Heart right ventricle (tissue), 16 donors: ENCODE results near the gene PPFIA1. TPM values are rescaled to one million over a fixed set of nuclear protein-coding genes. Genes with fewer than 3 reads are reported as not detected.

Source experiments
- ATAC-seq, 8 donors: fragments of 200-7000 bp; cut with Tn5 transposase; one replicate each; pipeline ENCODE4 v1.9.1; 2020; ENCODE audit warnings: mild to moderate bottlenecking in 8 of 8, moderate library complexity in 8 of 8, moderate number of reproducible peaks in 1 of 8
- DNase-seq, 2 donors: peaks; one replicate each; pipeline ENCODE4 v3.0.0-alpha.2; 2020
- H3K27ac ChIP-seq, 10 donors: fragments of 200-600 bp; sonication (generic) in 2 of 10; one replicate each; pipeline versions ENCODE4 v1.5.0 to v1.8.0; 2020 to 2022; ENCODE audit warnings: mild to moderate bottlenecking in 3 of 10
- H3K27me3 ChIP-seq, 7 donors: fragments of 200-600 bp; one replicate each; pipeline ENCODE4 v1.8.0; 2021 to 2022; ENCODE audit warnings: mild to moderate bottlenecking in 2 of 7
- H3K36me3 ChIP-seq, 9 donors: fragments of 200-600 bp; sonication (generic) in 1 of 9; one replicate each; pipeline versions ENCODE4 v1.5.0 to v1.8.0; 2020 to 2022; ENCODE audit warnings: mild to moderate bottlenecking in 2 of 9
- H3K4me1 ChIP-seq, 9 donors: fragments of 200-600 bp; sonication (generic) in 1 of 9; one replicate each; pipeline versions ENCODE4 v1.5.0 to v1.8.0; 2020 to 2022; ENCODE audit warnings: mild to moderate bottlenecking in 4 of 9
- H3K4me3 ChIP-seq, 10 donors: fragments of 200-600 bp; sonication (generic) in 2 of 10; one replicate each; pipeline versions ENCODE4 v1.5.0 to v1.8.0; 2020 to 2022; ENCODE audit warnings: mild to moderate bottlenecking in 7 of 10, moderate library complexity in 2 of 10
- H3K9me3 ChIP-seq, 11 donors: fragments of 200-600 bp in 10 of 11; sonication (generic) in 2 of 11; one replicate each; pipeline versions ENCODE4 v1.5.0 to v1.8.0; 2013 to 2022; ENCODE audit warnings: mild to moderate bottlenecking in 2 of 11, control low read depth in 1 of 11, moderate library complexity in 1 of 11
- WGBS, 2 donors: extraction: QIAGEN DNeasy Blood & Tissue Kit; methylation state at CpG; one replicate each; pipeline ENCODE4 v1.1.7; 2013; ENCODE audit warnings: inconsistent platforms in 1 of 2; 5-methylcytosine and 5-hydroxymethylcytosine counted together
- intact Hi-C, 10 donors: fragments of 100-400 bp; cut with DNase I; formaldehyde crosslinking; loops; one replicate each; pipeline versions ENCODE4 v1.11.1 to v1.14.2; 2022
- polyA plus RNA-seq, 2 donors: library from polyadenylated mRNA; stranded (reverse); fragments of 200-250 nt; gene quantifications; one replicate each; pipeline ENCODE4 v1.2.3, GENCODE V29; 2013
- total RNA-seq, 10 donors: library from RNA; stranded (reverse); fragmentation: NEBNext Ultra II Directional in 3 of 10; extraction: Animal tissue kit (Norgen Biotek cat#: 25700) in 3 of 10; gene quantifications; one replicate each; pipeline versions ENCODE4 v1.2.1 to v1.2.4, GENCODE V29; 2021 to 2023
- TF ChIP-seq, protein P1 (sequence below), 9 donors: fragments of 200-600 bp; sonication (generic) in 2 of 9; IDR thresholded peaks; one replicate each; pipeline versions ENCODE4 v1.5.0 to v1.8.0; 2021 to 2022; ENCODE audit warnings: antibody characterized with exemption in 9 of 9, mild to moderate bottlenecking in 5 of 9, moderate library complexity in 1 of 9
- donor health status: Arrhythmogenic right ventricular cardiomyopathy.
- donor health status: ischemic (EF 13 %, LVEDD 7.1; RV severe dilation, severe dysfunction).
- donor health status: healthy with polysubstance abuse.
- donor health status: DM: no; HTN: yes; CAD: no.
- donor health status: DM: no; HTN: no; CAD: no.
- donor health status: ischemic (EF 25% LVEDD 6.9; RV normal size, moderate dysfunction).
- donor health status: ischemic (EF 25% LVEDD 5.7; RV mildly dilated, moderate dysfunction).
- donor health status: healthy.
- donor health status: DM: yes; HTN: yes; CAD: no.
- donor health status: Ischemic cardiomyopathy.
- donor health status: ischemic (EF 35%, LVEDD 5.7; RV mildly dilated, moderate dysfunction).
- donor health status: nonischemic (EF 11% LVEDD 7.7; RV severe dilation, severe dysfunction).
- donor health status: DM: yes; HTN: yes; CAD: no.
- donor health status: PGD.
- donor health status: ischemic (EF 29% LVEDD 5.4; RV normal size, mild dysfunction).
- donor health status: nonischemic (EF 23%, LVEDD 6.1; RV moderate dilation, normal function).

Gene PPFIA1
- total and polyA plus RNA-seq, 12 donors = 14.0 to 57.2 (median 39.0) TPM

DNA sequence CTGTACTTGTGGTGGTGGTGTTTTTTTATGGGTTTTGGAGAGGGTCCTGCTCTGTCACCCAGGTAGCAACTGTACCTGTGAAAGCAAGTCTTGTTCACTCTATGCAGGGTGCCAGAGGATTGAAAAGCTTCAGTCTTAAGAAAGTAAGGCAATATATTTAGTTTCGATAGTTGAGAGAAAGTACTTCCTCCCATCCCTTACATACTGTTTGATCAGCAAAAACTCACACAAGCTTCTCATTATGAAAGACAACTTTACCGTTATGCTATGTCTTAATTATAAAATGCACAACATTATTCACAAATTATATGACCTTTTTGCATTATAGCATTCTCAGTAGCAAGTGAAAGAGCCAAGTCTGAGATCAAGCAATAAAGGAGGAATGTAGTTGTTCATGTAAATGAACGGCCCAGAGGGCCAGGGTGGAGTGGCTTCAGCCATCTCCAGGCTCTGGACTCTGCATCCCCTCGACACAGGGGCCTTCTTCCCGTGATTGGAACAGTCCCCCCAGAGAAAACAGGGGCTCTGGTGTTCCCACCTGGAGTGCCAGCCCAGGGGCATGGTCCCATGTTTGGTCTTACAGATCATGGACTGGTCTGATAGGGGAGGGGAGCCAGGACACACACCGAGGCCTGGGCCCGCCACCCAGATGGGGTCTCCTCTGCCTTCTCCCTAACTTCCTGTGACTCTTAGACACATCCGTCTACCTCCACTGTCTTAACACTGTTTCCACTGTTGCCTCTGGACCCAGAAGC, 89.1 kb downstream of the PPFIA1 start:
- DNase-seq (no peak), ATAC-seq (peak in 3 of 8 donors; percentile 6 to 43 (median 13))
- intact Hi-C loops = no loop called here
- peaks cover 0 to 16% (median 0%) of the 10 kb centered on the region in 9 donors for H3K4me1 ChIP-seq
- no peaks in the 10 kb centered on the region for H3K27me3 ChIP-seq
- no peak overlapping the region for H3K4me3 ChIP-seq
- peaks cover 0 to 100% (median 42%) of the 10 kb centered on the region in 9 donors for H3K36me3 ChIP-seq
- H3K9me3 ChIP-seq = no peaks in the 10 kb centered on the region
- 90 to 93% methylated on average over 8 of the region's 8 CpGs for WGBS, 2 donors
- TF ChIP-seq, protein P1, sequence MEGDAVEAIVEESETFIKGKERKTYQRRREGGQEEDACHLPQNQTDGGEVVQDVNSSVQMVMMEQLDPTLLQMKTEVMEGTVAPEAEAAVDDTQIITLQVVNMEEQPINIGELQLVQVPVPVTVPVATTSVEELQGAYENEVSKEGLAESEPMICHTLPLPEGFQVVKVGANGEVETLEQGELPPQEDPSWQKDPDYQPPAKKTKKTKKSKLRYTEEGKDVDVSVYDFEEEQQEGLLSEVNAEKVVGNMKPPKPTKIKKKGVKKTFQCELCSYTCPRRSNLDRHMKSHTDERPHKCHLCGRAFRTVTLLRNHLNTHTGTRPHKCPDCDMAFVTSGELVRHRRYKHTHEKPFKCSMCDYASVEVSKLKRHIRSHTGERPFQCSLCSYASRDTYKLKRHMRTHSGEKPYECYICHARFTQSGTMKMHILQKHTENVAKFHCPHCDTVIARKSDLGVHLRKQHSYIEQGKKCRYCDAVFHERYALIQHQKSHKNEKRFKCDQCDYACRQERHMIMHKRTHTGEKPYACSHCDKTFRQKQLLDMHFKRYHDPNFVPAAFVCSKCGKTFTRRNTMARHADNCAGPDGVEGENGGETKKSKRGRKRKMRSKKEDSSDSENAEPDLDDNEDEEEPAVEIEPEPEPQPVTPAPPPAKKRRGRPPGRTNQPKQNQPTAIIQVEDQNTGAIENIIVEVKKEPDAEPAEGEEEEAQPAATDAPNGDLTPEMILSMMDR (IDR thresholded peaks at IDR 0.05) = no peak
- peak overlapping the region in 1 of 10 donors; percentile 32 for H3K27ac ChIP-seq

DNA sequence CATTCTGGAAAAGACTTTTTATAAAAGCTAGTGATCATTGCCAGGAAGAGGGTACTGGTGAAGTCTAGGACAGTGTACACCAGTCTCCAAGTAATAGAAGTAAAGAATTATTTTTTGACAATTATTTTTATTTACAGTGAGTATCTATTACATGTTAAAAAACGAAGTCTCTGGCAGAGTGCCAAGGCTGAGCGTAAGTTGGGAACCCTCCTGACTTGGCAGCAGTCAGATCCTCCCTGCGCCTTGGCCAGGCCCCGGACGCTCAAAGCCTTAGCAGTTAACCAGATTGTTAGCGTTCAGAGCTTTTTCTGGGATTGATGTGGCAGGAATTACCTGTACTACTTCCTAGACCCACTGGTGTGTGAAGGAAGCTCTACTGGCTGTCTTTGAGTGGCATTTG, 89.7 kb downstream of the PPFIA1 start:
- peak in 3 of 8 donors; percentile 6 to 34 (median 14) for ATAC-seq
- 67 to 73% methylated on average over 6 of the region's 6 CpGs for WGBS, 2 donors
- Histone ChIP-seq H3K27ac (no peak overlapping the region), H3K4me1 (peaks cover 0 to 19% (median 0%) of the 10 kb centered on the region in 9 donors), H3K27me3 (no peaks in the 10 kb centered on the region), H3K9me3 (no peaks in the 10 kb centered on the region), H3K36me3 (peaks cover 0 to 100% (median 42%) of the 10 kb centered on the region in 9 donors), H3K4me3 (no peak overlapping the region)
- intact Hi-C loops = no loop called here
- TF ChIP-seq, protein P1 (IDR thresholded peaks at IDR 0.05) = no peak
- DNase-seq = no peak

DNA sequence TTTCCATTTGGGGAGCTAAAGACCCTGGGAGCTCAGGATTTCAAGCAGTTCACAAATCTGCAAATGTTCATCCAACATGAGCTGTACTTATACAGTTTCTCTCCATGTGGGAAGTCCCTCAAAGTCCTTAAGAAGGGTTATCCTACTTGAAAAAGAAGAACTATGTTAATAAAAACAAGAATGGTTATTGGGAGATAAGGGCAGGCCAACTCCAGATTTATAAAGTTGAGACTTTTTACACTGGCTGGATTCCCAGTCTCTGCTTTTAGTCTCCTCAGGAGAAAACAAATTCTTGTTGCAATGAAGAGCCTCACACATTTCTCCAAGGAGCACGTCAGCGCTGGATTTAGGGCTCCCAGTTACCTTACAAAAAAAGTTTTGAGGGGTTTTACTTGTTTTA, 93.7 kb downstream of the PPFIA1 start:
- H3K4me1 ChIP-seq = peaks cover 0 to 16% (median 0%) of the 10 kb centered on the region in 9 donors
- no peak for DNase-seq
- no peak overlapping the region for H3K4me3 ChIP-seq
- 63 to 71% methylated on average over 2 of the region's 2 CpGs for WGBS, 2 donors
- no peaks in the 10 kb centered on the region for H3K9me3 ChIP-seq
- no peaks in the 10 kb centered on the region for H3K27me3 ChIP-seq
- peak in 3 of 8 donors; percentile 8 to 69 (median 46) for ATAC-seq
- TF ChIP-seq, protein P1 (IDR thresholded peaks at IDR 0.05) = no peak
- peaks cover 0 to 99% (median 25%) of the 10 kb centered on the region in 9 donors for H3K36me3 ChIP-seq
- intact Hi-C loops = no loop called here
- H3K27ac ChIP-seq = peak overlapping the region in 1 of 10 donors; percentile 7

- WGBS, 2 donors = 81 to 85% methylated on average over 25 of the region's 25 CpGs
- Histone ChIP-seq H3K27me3 (no peaks in the 10 kb centered on the region), H3K4me3 (no peak overlapping the region), H3K9me3 (no peaks in the 10 kb centered on the region), H3K36me3 (peaks cover 0 to 93% (median 23%) of the 10 kb centered on the region in 9 donors), H3K4me1 (peaks cover 0 to 11% (median 0%) of the 10 kb centered on the region in 9 donors), H3K27ac (no peak overlapping the region)
- ATAC-seq = no peak
- TF ChIP-seq, protein P1 (IDR thresholded peaks at IDR 0.05) = no peak
- DNase-seq = no peak
- intact Hi-C loops = no loop called here
Observed at GRCh38 chr11:70364745-70365543, 94.5 kb downstream of the PPFIA1 start.
